Karpas-422 (cell line): ENCODE measurements around the gene SLC25A3. TPM values are rescaled to one million over a fixed set of nuclear protein-coding genes. Genes with fewer than 3 reads are reported as not detected.

Source experiments
- DNase-seq: peaks from one replicate; pipeline ENCODE4 v3.0.0-alpha.2; 2015
- H2AFZ ChIP-seq: fragments of 200-600 bp; sonication (generic); 2 replicates; pipeline ENCODE4 v1.6.1; 2014; ENCODE audit warnings: antibody characterized with exemption, low read length, mixed read lengths
- H3K27ac ChIP-seq: fragments of 200-600 bp; sonication (generic); 2 replicates; pipeline ENCODE4 v1.5.1; 2014; ENCODE audit warnings: mild to moderate bottlenecking, low read length, moderate library complexity
- H3K27me3 ChIP-seq: fragments of 200-600 bp; sonication (generic); 2 replicates; pipeline ENCODE4 v1.6.1; 2014; ENCODE audit warnings: low read length, mixed read lengths
- H3K36me3 ChIP-seq: fragments of 200-600 bp; sonication (generic); 2 replicates; pipeline ENCODE4 v1.6.1; 2014; ENCODE audit warnings: low read length, mixed read lengths; ENCODE audit not compliant: insufficient read depth
- H3K4me1 ChIP-seq: fragments of 200-600 bp; sonication (generic); 2 replicates; pipeline ENCODE4 v1.6.1; 2014; ENCODE audit warnings: mild to moderate bottlenecking, low read length, mixed read lengths
- H3K4me2 ChIP-seq: fragments of 200-600 bp; sonication (generic); 2 replicates; pipeline ENCODE4 v1.6.1; 2014; ENCODE audit warnings: low read length, low read depth, mild to moderate bottlenecking; ENCODE audit not compliant: poor library complexity, severe bottlenecking
- H3K4me3 ChIP-seq: fragments of 200-600 bp; sonication (generic); 2 replicates; pipeline ENCODE4 v1.5.1; 2014; ENCODE audit warnings: mild to moderate bottlenecking, antibody characterized with exemption, low read length, mixed read lengths
- H3K79me2 ChIP-seq: fragments of 200-600 bp; sonication (generic); 2 replicates; pipeline ENCODE4 v1.6.1; 2014; ENCODE audit warnings: mild to moderate bottlenecking, low read length, mixed read lengths
- H3K9ac ChIP-seq: fragments of 200-600 bp; sonication (generic); 2 replicates; pipeline ENCODE4 v1.6.0; 2014; ENCODE audit warnings: low read length
- H3K9me2 ChIP-seq: fragments of 200-600 bp; sonication (generic), shearing (Covaris generic); replicated peaks from 2 replicates; pipeline ENCODE4 v1.6.0; 2014; ENCODE audit warnings: mild to moderate bottlenecking, low read length, moderate library complexity; ENCODE audit not compliant: insufficient read depth
- H3K9me3 ChIP-seq: fragments of 300-700, 200-600 bp; sonication (generic); 2 replicates; pipeline ENCODE4 v1.6.1; 2014; ENCODE audit warnings: low read length, mixed read lengths
- H4K20me1 ChIP-seq: fragments of 200-600 bp; sonication (generic); 2 replicates; pipeline ENCODE4 v1.6.1; 2014; ENCODE audit warnings: mild to moderate bottlenecking, antibody characterized with exemption, low read length, low read depth; ENCODE audit not compliant: insufficient read depth
- small RNA-seq: library from RNA; depleted of rRNA; stranded (forward); fragments of <200 nt; gene quantifications from one replicate; pipeline ENCODE3, GENCODE V24; 2014
- total RNA-seq: library from RNA; depleted of rRNA; stranded (reverse); fragments of >200 nt; shearing (Covaris generic); gene quantifications from 2 replicates; pipeline ENCODE4 v1.2.3, GENCODE V29; 2014; ENCODE audit warnings: low replicate concordance; rRNA removed

The SLC25A3 gene
- total RNA-seq, 1 experiment from 2014 or later, result 582 TPM

GRCh38 chr12:98653866-98654493 lies 60.5 kb downstream of the SLC25A3 start:
- H3K36me3 ChIP-seq, result peaks cover 37% of the 10 kb centered on the region; the same call in 1 of the 2 replicates
- no peaks in the 10 kb centered on the region for H3K9me2 ChIP-seq
- H3K27ac ChIP-seq, result no peak overlapping the region
- no peak overlapping the region for H3K4me2 ChIP-seq
- no peak overlapping the region for H3K4me3 ChIP-seq
- H3K4me1 ChIP-seq, result peaks cover 10% of the 10 kb centered on the region
- no peaks in the 10 kb centered on the region for H3K9me3 ChIP-seq
- H3K27me3 ChIP-seq, result no peaks in the 10 kb centered on the region
- DNase-seq, result peak; percentile 86
- H2AFZ ChIP-seq, result no peak overlapping the region
- H4K20me1 ChIP-seq, result no peaks in the 10 kb centered on the region
- no peak overlapping the region for H3K9ac ChIP-seq
- peaks cover 21% of the 10 kb centered on the region for H3K79me2 ChIP-seq

Small RNA genes lying within 50 kb of the gene (small RNA-seq; reads per million reads assigned to genes)
- 57.2 reads per million, percentile 99 among the genes with 10 or more reads in this experiment for gene SNORA53

Other genes starting within 250 kb of the SLC25A3 start
- 116 and 138 TPM in 2 replicates for gene TMPO, start 78.1 kb upstream of the SLC25A3 start, total RNA-seq
- gene IKBIP, start 51.1 kb downstream of the SLC25A3 start, total RNA-seq, result 30.5 and 48.5 TPM in 2 replicates
- 34.1 and 63.3 TPM in 2 replicates for gene APAF1, start 51.6 kb downstream of the SLC25A3 start, total RNA-seq